CD4-positive, alpha-beta T cell (primary cell): ENCODE results near the gene MIA2. TPM values are rescaled to one million over a fixed set of nuclear protein-coding genes. Genes with fewer than 3 reads are reported as not detected.

ENCODE experiments used
- ATAC-seq: fragments of 200-7000 bp; cut with Tn5 transposase; one replicate; pipeline ENCODE4 v1.10.0; 2022; ENCODE audit warnings: mild to moderate bottlenecking; ENCODE audit not compliant: poor library complexity
- CTCF ChIA-PET: fragments of 350-600 bp; sonication (Branson Sonifier 250); formaldehyde crosslinking; loops from one replicate; lab custom pipeline; 2021; ENCODE audit warnings: antibody characterized with exemption, inconsistent platforms; lab: Charles Lee
- POLR2A ChIA-PET: fragments of 350-600 bp; sonication (Branson Sonifier 250); formaldehyde crosslinking; loops from one replicate; lab custom pipeline; 2021; ENCODE audit warnings: antibody characterized with exemption, inconsistent platforms; lab: Charles Lee
- DNase-seq, 14 experiments: peaks; one replicate each; pipeline ENCODE4 v3.0.0-alpha.2; 2013 to 2020; ENCODE audit warnings: mixed read lengths in 2 of 14
- H3K27ac ChIP-seq, 2 donors: one replicate each; pipeline versions ENCODE4 v1.5.1 to v1.7.0; 2013; ENCODE audit warnings: low read length in 2 of 2, low read depth in 1 of 2, mild to moderate bottlenecking in 1 of 2
- H3K27me3 ChIP-seq, 2 experiments: 1 replicate in 1 of 2; 2 replicates in 1 of 2; pipeline versions ENCODE4 v1.6.1 to v1.7.0; 2013; ENCODE audit warnings: low read length in 2 of 2, control low read depth in 1 of 2, mild to moderate bottlenecking in 1 of 2, moderate library complexity in 1 of 2; ENCODE audit not compliant: insufficient read depth in 2 of 2, control insufficient read depth in 1 of 2
- H3K36me3 ChIP-seq: one replicate; pipeline ENCODE4 v1.6.1; 2013; ENCODE audit warnings: low read length, control low read depth; ENCODE audit not compliant: insufficient read depth
- H3K4me1 ChIP-seq: one replicate; pipeline ENCODE4 v1.6.1; 2013; ENCODE audit warnings: low read length, control low read depth; ENCODE audit not compliant: insufficient read depth
- H3K4me3 ChIP-seq: one replicate; pipeline ENCODE4 v1.5.1; 2013; ENCODE audit warnings: mild to moderate bottlenecking, low read length, moderate library complexity
- H3K9me3 ChIP-seq, 2 experiments: 1 replicate in 1 of 2; 2 replicates in 1 of 2; pipeline versions ENCODE4 v1.6.1 to v1.7.0; 2013; ENCODE audit warnings: low read length in 2 of 2, mild to moderate bottlenecking in 2 of 2, control low read depth in 1 of 2, moderate library complexity in 1 of 2; ENCODE audit not compliant: control insufficient read depth in 1 of 2, insufficient read depth in 1 of 2
- H3K27ac Mint-ChIP-seq: one replicate; pipeline ENCODE4 v1.8.0; 2020; ENCODE audit warnings: mixed read lengths
- H3K27me3 Mint-ChIP-seq: one replicate; pipeline ENCODE4 v1.8.0; 2021; ENCODE audit warnings: mixed read lengths
- H3K36me3 Mint-ChIP-seq: one replicate; pipeline ENCODE4 v1.8.0; 2021; ENCODE audit warnings: low read depth, mixed read lengths
- H3K4me1 Mint-ChIP-seq: one replicate; pipeline ENCODE4 v1.8.0; 2021; ENCODE audit warnings: low read depth, mixed read lengths
- H3K4me3 Mint-ChIP-seq: one replicate; pipeline ENCODE4 v1.8.0; 2020; ENCODE audit warnings: mild to moderate bottlenecking, mixed read lengths
- H3K9me3 Mint-ChIP-seq: one replicate; pipeline ENCODE4 v1.8.0; 2020; ENCODE audit warnings: mixed read lengths
- intact Hi-C, 2 experiments: fragments of 100-400 bp; cut with DNase I in 1 of 2; cut with micrococcal nuclease in 1 of 2; formaldehyde crosslinking; loops; one replicate each; pipeline versions ENCODE4 v1.15.1 to v1.9.0; 2023 to 2025; cut with DNase I, micrococcal nuclease
- total RNA-seq, 174 experiments: library from RNA in 2 of 174; stranded (reverse) in 2 of 174; gene quantifications; one replicate each; pipeline ENCODE4 v1.2.3 and lab custom pipeline; 2021 to 2026
- TF ChIP-seq, protein P1 (sequence below): fragments of 200-600 bp; IDR thresholded peaks from one replicate; pipeline ENCODE4 v1.8.0; 2022; ENCODE audit warnings: antibody characterized with exemption, mild to moderate bottlenecking

Gene MIA2
- total RNA-seq, 2 experiments from 2014 or later, result 21.1 to 24.1 TPM

DNA sequence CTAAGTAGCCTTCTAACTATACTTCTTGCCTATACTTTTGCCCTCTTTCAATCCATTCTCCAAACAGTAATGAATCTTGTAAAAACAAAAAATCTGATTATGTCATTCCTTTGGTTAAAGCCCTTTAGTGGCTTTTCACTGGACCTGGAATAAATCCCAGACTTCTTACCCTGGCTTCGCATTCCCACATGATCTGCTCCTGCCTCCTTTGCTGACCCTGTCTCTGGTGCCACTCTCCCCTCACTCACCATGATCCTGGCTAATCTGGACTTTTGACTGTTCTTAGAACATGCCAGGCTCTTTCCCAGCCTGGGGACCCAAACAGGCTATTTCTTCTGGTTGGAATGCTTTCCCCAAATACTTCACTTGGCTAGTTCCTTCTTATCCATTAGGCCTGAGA lies 7.9 kb downstream of the MIA2 start:
- TF ChIP-seq, protein P1, sequence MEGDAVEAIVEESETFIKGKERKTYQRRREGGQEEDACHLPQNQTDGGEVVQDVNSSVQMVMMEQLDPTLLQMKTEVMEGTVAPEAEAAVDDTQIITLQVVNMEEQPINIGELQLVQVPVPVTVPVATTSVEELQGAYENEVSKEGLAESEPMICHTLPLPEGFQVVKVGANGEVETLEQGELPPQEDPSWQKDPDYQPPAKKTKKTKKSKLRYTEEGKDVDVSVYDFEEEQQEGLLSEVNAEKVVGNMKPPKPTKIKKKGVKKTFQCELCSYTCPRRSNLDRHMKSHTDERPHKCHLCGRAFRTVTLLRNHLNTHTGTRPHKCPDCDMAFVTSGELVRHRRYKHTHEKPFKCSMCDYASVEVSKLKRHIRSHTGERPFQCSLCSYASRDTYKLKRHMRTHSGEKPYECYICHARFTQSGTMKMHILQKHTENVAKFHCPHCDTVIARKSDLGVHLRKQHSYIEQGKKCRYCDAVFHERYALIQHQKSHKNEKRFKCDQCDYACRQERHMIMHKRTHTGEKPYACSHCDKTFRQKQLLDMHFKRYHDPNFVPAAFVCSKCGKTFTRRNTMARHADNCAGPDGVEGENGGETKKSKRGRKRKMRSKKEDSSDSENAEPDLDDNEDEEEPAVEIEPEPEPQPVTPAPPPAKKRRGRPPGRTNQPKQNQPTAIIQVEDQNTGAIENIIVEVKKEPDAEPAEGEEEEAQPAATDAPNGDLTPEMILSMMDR, result no peak
- H3K36me3 Mint-ChIP-seq, result no peaks in the 10 kb centered on the region
- no peaks in the 10 kb centered on the region for H3K27me3 ChIP-seq

DNA sequence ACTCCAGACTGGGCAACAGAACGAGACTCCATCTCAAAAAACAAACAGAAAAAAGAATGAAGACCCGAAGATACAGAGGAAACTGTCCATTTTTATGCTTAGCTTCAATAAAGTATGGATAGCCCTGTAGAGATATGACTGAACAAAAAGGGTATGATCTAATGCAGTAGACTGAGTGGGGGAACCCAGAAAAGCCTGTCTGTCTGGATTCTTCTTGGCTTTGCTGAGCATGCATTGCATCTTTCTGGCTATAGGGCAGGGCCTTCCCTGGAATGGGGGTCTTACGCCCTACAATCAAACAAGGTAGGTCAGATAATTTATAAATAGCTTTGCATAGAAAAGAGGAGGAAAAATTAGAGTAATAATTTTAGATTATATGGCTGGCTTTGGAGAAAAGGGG lies 10.1 kb downstream of the MIA2 start:
- Histone ChIP-seq H3K4me3 (no peak overlapping the region), H3K27me3 (no peaks in the 10 kb centered on the region), H3K4me1 (no peaks in the 10 kb centered on the region), H3K9me3 (no peaks in the 10 kb centered on the region), H3K36me3 (no peaks in the 10 kb centered on the region), H3K27ac (no peak overlapping the region)
- H3K36me3 Mint-ChIP-seq, result no peaks in the 10 kb centered on the region
- no peaks in the 10 kb centered on the region for H3K4me1 Mint-ChIP-seq
- intact Hi-C loops, result no loop called here
- peaks cover 4% of the 10 kb centered on the region for H3K27me3 Mint-ChIP-seq
- H3K4me3 Mint-ChIP-seq, result no peak overlapping the region
- ATAC-seq (no peak), DNase-seq (no peak)
- H3K9me3 Mint-ChIP-seq, result no peaks in the 10 kb centered on the region
- POLR2A ChIA-PET, result no interaction called here
- CTCF ChIA-PET, result no interaction called here
- no peak overlapping the region for H3K27ac Mint-ChIP-seq
- TF ChIP-seq, protein P1, result no peak

More for the DNA sequence above, 7.9 kb downstream of the MIA2 start:
- Histone ChIP-seq H3K27ac (no peak overlapping the region), H3K36me3 (no peaks in the 10 kb centered on the region), H3K4me1 (no peaks in the 10 kb centered on the region), H3K4me3 (no peak overlapping the region), H3K9me3 (no peaks in the 10 kb centered on the region)
- intact Hi-C loops, result no loop called here
- H3K9me3 Mint-ChIP-seq, result no peaks in the 10 kb centered on the region
- ATAC-seq (no peak), DNase-seq (no peak)
- ChIA-PET POLR2A (interaction anchor here (0.9 kb wide), 1 partner anchor 12 kb away, joined by 3 read pairs; no protein-coding TSS in a partner anchor), CTCF (no interaction called here)
- no peak overlapping the region for H3K27ac Mint-ChIP-seq
- no peak overlapping the region for H3K4me3 Mint-ChIP-seq
- no peaks in the 10 kb centered on the region for H3K27me3 Mint-ChIP-seq
- H3K4me1 Mint-ChIP-seq, result no peaks in the 10 kb centered on the region

DNA sequence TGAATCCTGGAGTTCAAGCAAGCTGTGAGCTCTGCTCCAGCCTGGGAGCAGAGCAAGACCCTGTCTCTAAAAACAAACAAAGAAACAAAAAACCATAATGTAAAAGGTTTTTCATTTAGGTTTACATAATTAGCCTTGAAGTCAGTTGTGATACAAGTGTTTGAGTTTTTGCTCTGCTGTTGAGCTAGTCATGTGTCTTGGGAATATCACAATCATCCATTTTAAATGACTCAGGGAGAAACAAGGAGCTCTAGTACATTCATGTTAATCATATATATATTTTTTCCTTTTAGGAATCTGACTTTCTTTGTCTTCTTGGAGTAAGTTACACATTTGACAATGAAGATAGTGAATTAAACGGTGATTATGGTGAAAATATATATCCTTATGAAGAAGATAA lies 12.9 kb downstream of the MIA2 start:
- no peak for ATAC-seq
- TF ChIP-seq, protein P1, result no peak
- CTCF ChIA-PET, result interaction anchor here (1.3 to 1.4 kb wide), 2 partner anchors 15 to 38 kb away, joined by 3 read pairs; no protein-coding TSS in a partner anchor
- no peaks in the 10 kb centered on the region for H3K4me1 ChIP-seq
- Mint-ChIP-seq H3K36me3 (no peaks in the 10 kb centered on the region), H3K27me3 (peaks cover 4% of the 10 kb centered on the region), H3K27ac (no peak overlapping the region), H3K4me1 (no peaks in the 10 kb centered on the region), H3K9me3 (no peaks in the 10 kb centered on the region), H3K4me3 (no peak overlapping the region)
- DNase-seq, result no peak
- H3K27ac ChIP-seq, result no peak overlapping the region
- POLR2A ChIA-PET, result interaction anchor here (1.2 kb wide), 1 partner anchor 20 kb away, joined by 4 read pairs; no protein-coding TSS in a partner anchor
- no peak overlapping the region for H3K4me3 ChIP-seq
- intact Hi-C loops, result no loop called here
- H3K9me3 ChIP-seq, result no peaks in the 10 kb centered on the region
- H3K36me3 ChIP-seq, result no peaks in the 10 kb centered on the region
- no peaks in the 10 kb centered on the region for H3K27me3 ChIP-seq
